ENCODE measurements around the gene GRIK5.

GRIK5 gene

DNA sequence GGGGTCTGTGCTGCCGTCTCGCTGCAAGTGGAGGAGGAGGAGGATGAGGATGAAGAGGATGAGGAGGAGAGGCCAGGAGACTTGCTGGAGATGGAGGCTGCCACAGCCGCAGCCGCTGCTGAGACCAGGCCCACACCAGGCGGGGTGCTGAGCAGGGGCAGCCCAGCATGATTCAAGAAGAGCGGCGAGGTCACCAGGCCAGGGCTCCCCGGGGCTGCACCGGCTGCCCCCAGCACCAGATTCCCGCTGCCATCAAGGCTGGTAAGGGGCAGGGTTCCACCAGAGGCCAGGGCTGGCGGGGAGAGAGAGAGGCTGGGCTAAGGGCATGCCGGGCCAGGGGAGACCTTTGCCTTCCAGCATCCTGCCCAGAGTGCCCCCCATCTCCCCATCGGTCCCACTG is 21.3 kb upstream of the GRIK5 start:
- H4K20me1 ChIP-seq (ENCODE audit: insufficient read depth, low read length, poor library complexity, severe bottlenecking) = no peaks in the 10 kb centered on the region
- no peaks in the 10 kb centered on the region for H3K9me3 ChIP-seq (ENCODE audit: insufficient read depth, low read depth, low read length)
- peaks cover 11% of the 10 kb centered on the region for H3K4me1 ChIP-seq (ENCODE audit: insufficient read depth, low read length, poor library complexity, severe bottlenecking)
- H3K27me3 ChIP-seq (ENCODE audit: insufficient read depth, low read length, poor library complexity, severe bottlenecking) = no peaks in the 10 kb centered on the region
- no peaks in the 10 kb centered on the region for H3K9me2 ChIP-seq (replicated peaks; ENCODE audit: low read depth, low read length)
- no peak overlapping the region for H3K4me2 ChIP-seq (ENCODE audit: low read depth, low read length, poor library complexity, severe bottlenecking)
- H3F3A ChIP-seq (ENCODE audit: low read depth) = no peaks in the 10 kb centered on the region
- H3K79me2 ChIP-seq (ENCODE audit: insufficient read depth, low read length) = no peaks in the 10 kb centered on the region
- H2AFZ ChIP-seq (ENCODE audit: low read length) = no peak overlapping the region
- no peaks in the 10 kb centered on the region for H3K36me3 ChIP-seq (ENCODE audit: insufficient read depth, low read length)
- TF ChIP-seq EZH2phosphoT487 (IDR thresholded peaks at IDR 0.05; ENCODE audit: borderline replicate concordance) (no peak), CTCF (conservative IDR thresholded peaks at IDR 0.05; ENCODE audit: low read length) (no peak)
- H3K4me3 ChIP-seq (ENCODE audit: low read length, poor library complexity, severe bottlenecking) = no peak overlapping the region
- H3K9ac ChIP-seq (ENCODE audit: low read depth, low read length, poor library complexity, severe bottlenecking) = no peak overlapping the region

GRCh38 chr19:42090672-42091071 is 20.7 kb upstream of the GRIK5 start:
- Histone ChIP-seq H4K20me1 (ENCODE audit: insufficient read depth, low read length, poor library complexity, severe bottlenecking) (no peaks in the 10 kb centered on the region), H3K79me2 (ENCODE audit: insufficient read depth, low read length) (no peaks in the 10 kb centered on the region), H3K4me3 (ENCODE audit: low read length, poor library complexity, severe bottlenecking) (no peak overlapping the region), H2AFZ (ENCODE audit: low read length) (no peak overlapping the region), H3K4me1 (ENCODE audit: insufficient read depth, low read length, poor library complexity, severe bottlenecking) (peaks cover 11% of the 10 kb centered on the region), H3K27me3 (ENCODE audit: insufficient read depth, low read length, poor library complexity, severe bottlenecking) (no peaks in the 10 kb centered on the region), H3K4me2 (ENCODE audit: low read depth, low read length, poor library complexity, severe bottlenecking) (no peak overlapping the region), H3F3A (ENCODE audit: low read depth) (no peaks in the 10 kb centered on the region), H3K9ac (ENCODE audit: low read depth, low read length, poor library complexity, severe bottlenecking) (no peak overlapping the region), H3K9me2 (replicated peaks; ENCODE audit: low read depth, low read length) (no peaks in the 10 kb centered on the region), H3K36me3 (ENCODE audit: insufficient read depth, low read length) (no peaks in the 10 kb centered on the region), H3K9me3 (ENCODE audit: insufficient read depth, low read depth, low read length) (no peaks in the 10 kb centered on the region)
- TF ChIP-seq CTCF (conservative IDR thresholded peaks at IDR 0.05; ENCODE audit: low read length) = no peak
- TF ChIP-seq EZH2phosphoT487 (IDR thresholded peaks at IDR 0.05; ENCODE audit: borderline replicate concordance) = no peak

GRCh38 chr19:42089772-42090171 is 19.8 kb upstream of the GRIK5 start:
- H3K4me1 ChIP-seq (ENCODE audit: insufficient read depth, low read length, poor library complexity, severe bottlenecking) = peaks cover 11% of the 10 kb centered on the region
- TF ChIP-seq CTCF (conservative IDR thresholded peaks at IDR 0.05; ENCODE audit: low read length) (no peak), EZH2phosphoT487 (IDR thresholded peaks at IDR 0.05; ENCODE audit: borderline replicate concordance) (no peak)
- H3K79me2 ChIP-seq (ENCODE audit: insufficient read depth, low read length) = no peaks in the 10 kb centered on the region
- H3F3A ChIP-seq (ENCODE audit: low read depth) = no peaks in the 10 kb centered on the region
- H4K20me1 ChIP-seq (ENCODE audit: insufficient read depth, low read length, poor library complexity, severe bottlenecking) = no peaks in the 10 kb centered on the region
- H3K9me3 ChIP-seq (ENCODE audit: insufficient read depth, low read depth, low read length) = no peaks in the 10 kb centered on the region
- H3K27me3 ChIP-seq (ENCODE audit: insufficient read depth, low read length, poor library complexity, severe bottlenecking) = no peaks in the 10 kb centered on the region
- H3K9ac ChIP-seq (ENCODE audit: low read depth, low read length, poor library complexity, severe bottlenecking) = no peak overlapping the region
- no peaks in the 10 kb centered on the region for H3K36me3 ChIP-seq (ENCODE audit: insufficient read depth, low read length)
- no peaks in the 10 kb centered on the region for H3K9me2 ChIP-seq (replicated peaks; ENCODE audit: low read depth, low read length)
- H3K4me3 ChIP-seq (ENCODE audit: low read length, poor library complexity, severe bottlenecking) = no peak overlapping the region
- H2AFZ ChIP-seq (ENCODE audit: low read length) = no peak overlapping the region
- no peak overlapping the region for H3K4me2 ChIP-seq (ENCODE audit: low read depth, low read length, poor library complexity, severe bottlenecking)
